B cell (primary cell): ENCODE results near the gene PRKAR1A. TPM values are rescaled to one million over a fixed set of nuclear protein-coding genes. Genes with fewer than 3 reads are reported as not detected.

Experiments
- ATAC-seq: fragments of 200-7000 bp; cut with Tn5 transposase; one replicate; pipeline ENCODE4 v1.10.0; 2021; ENCODE audit warnings: low read depth, mild to moderate bottlenecking, moderate number of reproducible peaks, moderate library complexity
- CTCF ChIA-PET: fragments of 350-600 bp; sonication (Branson Sonifier 250); formaldehyde crosslinking; loops from one replicate; lab custom pipeline; 2021; ENCODE audit warnings: antibody characterized with exemption, inconsistent platforms; lab: Charles Lee
- POLR2A ChIA-PET: fragments of 350-600 bp; sonication (Branson Sonifier 250); formaldehyde crosslinking; loops from one replicate; lab custom pipeline; 2021; ENCODE audit warnings: antibody characterized with exemption; lab: Charles Lee
- DNase-seq: peaks from one replicate; pipeline ENCODE4 v3.0.0; 2013
- H2AFZ ChIP-seq: 2 replicates; pipeline ENCODE4 v1.6.1; 2012; ENCODE audit warnings: mild to moderate bottlenecking, low read depth, low read length; ENCODE audit not compliant: insufficient read depth, poor library complexity, severe bottlenecking
- H3K27ac ChIP-seq, 2 donors: 1 replicate in 1 of 2; 2 replicates in 1 of 2; pipeline ENCODE4 v1.5.1; 2012 to 2013; ENCODE audit warnings: low read length in 2 of 2, mild to moderate bottlenecking in 2 of 2, moderate library complexity in 1 of 2
- H3K27me3 ChIP-seq, 4 experiments: fragments of 200-600 bp in 1 of 4; sonication (generic) in 1 of 4; replicated peaks in 1 of 4; 1 replicate in 2 of 4; 2 replicates in 2 of 4; pipeline versions ENCODE4 v1.6.1 to v1.7.0; 2013 to 2016; ENCODE audit warnings: low read length in 3 of 4, mild to moderate bottlenecking in 2 of 4, mixed read lengths in 1 of 4, moderate library complexity in 1 of 4; ENCODE audit not compliant: insufficient read depth in 4 of 4, control insufficient read depth in 3 of 4; ENCODE audit errors: control extremely low read depth in 1 of 4
- H3K36me3 ChIP-seq, 2 experiments: replicated peaks in 1 of 2; 1 replicate in 1 of 2; 2 replicates in 1 of 2; pipeline versions ENCODE4 v1.6.1 to v1.7.1; 2013; ENCODE audit warnings: low read length in 1 of 2; ENCODE audit not compliant: insufficient read depth in 2 of 2, control insufficient read depth in 1 of 2; ENCODE audit errors: control extremely low read depth in 1 of 2, extremely low read depth in 1 of 2
- H3K4me1 ChIP-seq, 2 donors: fragments of 200-600 bp in 1 of 2; sonication (generic) in 1 of 2; 1 replicate in 1 of 2; 2 replicates in 1 of 2; pipeline versions ENCODE4 v1.5.1 to v1.6.1; 2013 to 2017; ENCODE audit warnings: low read length in 2 of 2; ENCODE audit not compliant: control insufficient read depth in 2 of 2, insufficient read depth in 2 of 2
- H3K4me2 ChIP-seq: replicated peaks from 2 replicates; pipeline ENCODE3; 2012; ENCODE audit warnings: mild to moderate bottlenecking, low read depth, low read length; ENCODE audit not compliant: poor library complexity, severe bottlenecking
- H3K4me3 ChIP-seq, 5 experiments: fragments of 200-600 bp in 1 of 5; sonication (generic) in 1 of 5; 1 replicate in 3 of 5; 2 replicates in 2 of 5; pipeline versions ENCODE4 v1.5.1 to v1.7.0; 2011 to 2016; ENCODE audit warnings: low read length in 4 of 5, mild to moderate bottlenecking in 4 of 5, low read depth in 2 of 5, control low read depth in 1 of 5, moderate library complexity in 1 of 5; ENCODE audit not compliant: insufficient read depth in 1 of 5; ENCODE audit errors: control extremely low read depth in 1 of 5, extremely low read depth in 1 of 5
- H3K79me2 ChIP-seq: fragments of 200-600 bp; sonication (generic); one replicate; pipeline ENCODE4 v1.6.0; 2016; ENCODE audit warnings: low read length; ENCODE audit not compliant: control insufficient read depth, insufficient read depth
- H3K9ac ChIP-seq: fragments of 200-600 bp; sonication (generic); 2 replicates; pipeline ENCODE4 v1.6.1; 2017; ENCODE audit warnings: mild to moderate bottlenecking, low read length, moderate library complexity
- H3K9me3 ChIP-seq, 3 donors: one replicate each; pipeline versions ENCODE4 v1.6.1 to v1.7.1; 2013; ENCODE audit warnings: low read length in 2 of 3; ENCODE audit not compliant: control insufficient read depth in 2 of 3, insufficient read depth in 1 of 3; ENCODE audit errors: control extremely low read depth in 1 of 3
- H4K20me1 ChIP-seq: 2 replicates; pipeline ENCODE4 v1.6.0; 2012; ENCODE audit warnings: mild to moderate bottlenecking, low read length; ENCODE audit not compliant: insufficient read depth, control insufficient read depth, poor library complexity, severe bottlenecking
- H3K27ac Mint-ChIP-seq: one replicate; pipeline ENCODE4 v1.8.0; 2021; ENCODE audit warnings: mixed read lengths
- H3K27me3 Mint-ChIP-seq: one replicate; pipeline ENCODE4 v1.8.0; 2021; ENCODE audit warnings: mixed read lengths
- H3K4me1 Mint-ChIP-seq: one replicate; pipeline ENCODE4 v1.8.0; 2021; ENCODE audit warnings: mixed read lengths
- H3K4me3 Mint-ChIP-seq: one replicate; pipeline ENCODE4 v1.8.0; 2021; ENCODE audit warnings: mixed read lengths
- H3K9me3 Mint-ChIP-seq: one replicate; pipeline ENCODE4 v1.8.0; 2022; ENCODE audit warnings: mixed read lengths; ENCODE audit not compliant: insufficient read depth
- EZH2 ChIP-seq: IDR thresholded peaks from 2 replicates; pipeline ENCODE4 v1.6.1; 2012; ENCODE audit warnings: borderline replicate concordance, low read depth, mild to moderate bottlenecking, moderate library complexity, low read length; ENCODE audit not compliant: insufficient read depth, poor library complexity, severe bottlenecking
- WGBS: methylation state at CpG from one replicate; pipeline ENCODE4 v1.1.5; 2013; ENCODE audit warnings: missing lambda C conversion rate; ENCODE audit not compliant: insufficient coverage; 5-methylcytosine and 5-hydroxymethylcytosine counted together
- intact Hi-C: fragments of 100-400 bp; cut with micrococcal nuclease; formaldehyde crosslinking; loops from one replicate; pipeline ENCODE4 v1.10.0; 2022
- polyA plus RNA-seq: library from polyadenylated mRNA; depleted of rRNA; stranded (reverse); fragments of >200 nt; gene quantifications from 2 replicates; pipeline ENCODE4 v1.2.3, GENCODE V29; 2012
- total RNA-seq, 2 donors: library from RNA; stranded (reverse); fragments of 120-200 nt in 1 of 2; gene quantifications; 1 replicate in 1 of 2; 2 replicates in 1 of 2; pipeline versions ENCODE4 v1.2.3 to v1.2.4, GENCODE V29; 2013 to 2022
- TF ChIP-seq, protein P1 (sequence below): fragments of 200-600 bp; IDR thresholded peaks from one replicate; pipeline ENCODE4 v1.8.0; 2022; ENCODE audit warnings: antibody characterized with exemption, mild to moderate bottlenecking

Gene PRKAR1A
- total and polyA plus RNA-seq, 2 donors (not counting 1 experiment from before 2014, with no cell fraction given), result 63.1 to 296 TPM

DNA sequence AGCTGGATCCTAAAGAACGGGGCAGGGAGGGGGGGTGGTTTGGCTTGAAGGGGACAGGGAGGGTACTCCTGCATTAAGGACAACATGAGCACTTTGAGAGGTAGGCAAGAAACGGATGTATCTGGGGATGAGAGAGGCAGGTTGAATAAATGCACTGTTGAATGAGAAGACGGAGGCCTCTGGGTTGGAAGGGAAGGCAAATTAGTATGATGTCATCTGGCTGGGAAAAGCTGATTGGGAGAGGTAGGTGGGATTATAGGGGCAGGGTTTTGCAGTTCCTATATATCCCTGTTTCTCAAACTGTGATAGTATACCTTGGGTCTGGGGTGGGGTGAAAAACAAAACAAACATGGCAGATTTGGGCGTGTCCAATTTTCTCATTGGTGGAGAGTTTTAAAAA, 44.3 kb downstream of the PRKAR1A start:
- no peak overlapping the region for H3K27ac ChIP-seq
- H3K4me3 ChIP-seq, result no peak overlapping the region
- H4K20me1 ChIP-seq, result no peaks in the 10 kb centered on the region
- H3K4me1 ChIP-seq, result no peaks in the 10 kb centered on the region
- H3K36me3 ChIP-seq, result no peaks in the 10 kb centered on the region
- no peak for DNase-seq
- POLR2A ChIA-PET, result no interaction called here
- H3K79me2 ChIP-seq, result no peaks in the 10 kb centered on the region
- ATAC-seq, result no peak
- CTCF ChIA-PET, result no interaction called here
- intact Hi-C loops, result no loop called here
- 93% methylated on average over 2 of the region's 4 CpGs for WGBS
- H3K9ac ChIP-seq, result no peak overlapping the region
- no peaks in the 10 kb centered on the region for H3K9me3 ChIP-seq
- no peak overlapping the region for H2AFZ ChIP-seq
- TF ChIP-seq, protein P1, sequence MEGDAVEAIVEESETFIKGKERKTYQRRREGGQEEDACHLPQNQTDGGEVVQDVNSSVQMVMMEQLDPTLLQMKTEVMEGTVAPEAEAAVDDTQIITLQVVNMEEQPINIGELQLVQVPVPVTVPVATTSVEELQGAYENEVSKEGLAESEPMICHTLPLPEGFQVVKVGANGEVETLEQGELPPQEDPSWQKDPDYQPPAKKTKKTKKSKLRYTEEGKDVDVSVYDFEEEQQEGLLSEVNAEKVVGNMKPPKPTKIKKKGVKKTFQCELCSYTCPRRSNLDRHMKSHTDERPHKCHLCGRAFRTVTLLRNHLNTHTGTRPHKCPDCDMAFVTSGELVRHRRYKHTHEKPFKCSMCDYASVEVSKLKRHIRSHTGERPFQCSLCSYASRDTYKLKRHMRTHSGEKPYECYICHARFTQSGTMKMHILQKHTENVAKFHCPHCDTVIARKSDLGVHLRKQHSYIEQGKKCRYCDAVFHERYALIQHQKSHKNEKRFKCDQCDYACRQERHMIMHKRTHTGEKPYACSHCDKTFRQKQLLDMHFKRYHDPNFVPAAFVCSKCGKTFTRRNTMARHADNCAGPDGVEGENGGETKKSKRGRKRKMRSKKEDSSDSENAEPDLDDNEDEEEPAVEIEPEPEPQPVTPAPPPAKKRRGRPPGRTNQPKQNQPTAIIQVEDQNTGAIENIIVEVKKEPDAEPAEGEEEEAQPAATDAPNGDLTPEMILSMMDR, result no peak
- no peak for TF ChIP-seq EZH2
- no peaks in the 10 kb centered on the region for H3K27me3 ChIP-seq
- Mint-ChIP-seq H3K27me3 (no peaks in the 10 kb centered on the region), H3K27ac (no peak overlapping the region), H3K9me3 (no peaks in the 10 kb centered on the region), H3K4me3 (no peak overlapping the region), H3K4me1 (no peaks in the 10 kb centered on the region)
- H3K4me2 ChIP-seq, result no peak overlapping the region

DNA sequence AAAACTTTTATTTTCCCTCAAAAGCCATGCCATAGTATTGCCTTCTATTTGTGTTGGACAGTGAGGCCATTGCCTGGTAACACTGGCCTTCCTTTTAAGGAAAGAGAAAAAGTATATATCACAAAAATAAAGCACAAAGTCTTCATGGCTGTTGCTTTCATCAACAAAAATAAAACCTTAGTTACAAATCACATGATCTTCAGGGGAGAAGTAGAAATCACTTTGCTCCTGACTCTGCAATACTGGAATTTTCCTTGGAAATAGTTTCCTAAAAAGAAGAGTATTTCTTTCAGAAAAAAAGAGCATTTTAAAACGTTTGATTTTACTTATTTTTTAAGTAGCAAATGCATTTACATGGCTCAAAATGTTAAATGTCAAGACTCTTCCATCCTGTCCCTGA, 47.1 kb downstream of the PRKAR1A start:
- H3K27me3 ChIP-seq, result no peaks in the 10 kb centered on the region
- H3K27ac ChIP-seq, result no peak overlapping the region
- WGBS, result no CpG with 5 or more reads among the region's 1 CpG
- ATAC-seq, result no peak
- no peak overlapping the region for H3K27ac Mint-ChIP-seq
- no peaks in the 10 kb centered on the region for H3K9me3 ChIP-seq
- no peaks in the 10 kb centered on the region for H3K4me1 ChIP-seq
- no peaks in the 10 kb centered on the region for H3K9me3 Mint-ChIP-seq
- POLR2A ChIA-PET, result no interaction called here
- no peaks in the 10 kb centered on the region for H4K20me1 ChIP-seq
- H3K4me2 ChIP-seq, result no peak overlapping the region
- no peak for DNase-seq
- no peak overlapping the region for H3K9ac ChIP-seq
- H3K79me2 ChIP-seq, result no peaks in the 10 kb centered on the region
- no peak for TF ChIP-seq EZH2
- TF ChIP-seq, protein P1, result no peak
- H3K36me3 ChIP-seq, result no peaks in the 10 kb centered on the region
- no peak overlapping the region for H3K4me3 Mint-ChIP-seq
- intact Hi-C loops, result no loop called here
- H3K4me3 ChIP-seq, result no peak overlapping the region
- no peak overlapping the region for H2AFZ ChIP-seq
- no peaks in the 10 kb centered on the region for H3K4me1 Mint-ChIP-seq
- CTCF ChIA-PET, result no interaction called here
- H3K27me3 Mint-ChIP-seq, result no peaks in the 10 kb centered on the region
